Upper lobe of left lung (tissue), 6 donors: ENCODE results near the gene AHDC1. TPM values are rescaled to one million over a fixed set of nuclear protein-coding genes. Genes with fewer than 3 reads are reported as not detected.

ENCODE experiments used
- ATAC-seq, 2 donors: fragments of 200-7000 bp; cut with Tn5 transposase; one replicate each; pipeline ENCODE4 v1.9.1; 2022; ENCODE audit warnings: mild to moderate bottlenecking in 2 of 2, moderate library complexity in 2 of 2; ENCODE audit not compliant: low FRiP score in 2 of 2
- DNase-seq, 2 donors: peaks; one replicate each; pipeline ENCODE4 v3.0.0-alpha.2; 2019 to 2020
- H3K27ac ChIP-seq, 4 donors: fragments of 200-600 bp; sonication (generic); one replicate each; pipeline ENCODE4 v1.5.1; 2016 to 2019
- H3K27me3 ChIP-seq, 4 donors: fragments of 200-600 bp; sonication (generic); one replicate each; pipeline ENCODE4 v1.5.1; 2017 to 2019
- H3K36me3 ChIP-seq, 4 donors: fragments of 200-600 bp; sonication (generic); one replicate each; pipeline ENCODE4 v1.5.1; 2016 to 2019
- H3K4me1 ChIP-seq, 4 donors: fragments of 200-600 bp; sonication (generic); one replicate each; pipeline ENCODE4 v1.5.1; 2018 to 2019
- H3K4me3 ChIP-seq, 4 donors: fragments of 200-600 bp; sonication (generic); one replicate each; pipeline ENCODE4 v1.5.1; 2017 to 2019; ENCODE audit warnings: mild to moderate bottlenecking in 2 of 4, moderate library complexity in 1 of 4
- H3K9me3 ChIP-seq, 4 donors: fragments of 200-600 bp; sonication (generic); one replicate each; pipeline ENCODE4 v1.5.1; 2018 to 2019
- CTCF ChIP-seq, 6 experiments: fragments of 450-650 bp in 4 of 6; fragments of 200-600 bp in 2 of 6; sonication (generic) in 2 of 6; IDR thresholded peaks; one replicate each; pipeline ENCODE4 v1.5.1; 2016 to 2019; ENCODE audit warnings: antibody characterized with exemption in 6 of 6
- EP300 ChIP-seq, 4 donors: sonication (generic); formaldehyde crosslinking; IDR thresholded peaks; one replicate each; pipeline ENCODE4 v1.5.1; 2017; ENCODE audit warnings: antibody characterized with exemption in 4 of 4, control low read depth in 2 of 4
- POLR2A ChIP-seq, 4 donors: fragments of 450-650 bp; IDR thresholded peaks; one replicate each; pipeline ENCODE4 v1.5.1; 2016 to 2017; ENCODE audit warnings: antibody characterized with exemption in 4 of 4, mild to moderate bottlenecking in 2 of 4
- POLR2AphosphoS5 ChIP-seq, 2 donors: sonication (generic); formaldehyde crosslinking; IDR thresholded peaks; one replicate each; pipeline ENCODE4 v1.5.1; 2017; ENCODE audit warnings: antibody characterized with exemption in 2 of 2
- WGBS, 2 donors: methylation state at CpG; one replicate each; pipeline ENCODE4 v1.1.5; 2017 to 2018; 5-methylcytosine and 5-hydroxymethylcytosine counted together
- total RNA-seq, 6 donors: library from RNA; depleted of rRNA in 4 of 6; stranded (reverse); fragments of >200 nt in 4 of 6; gene quantifications; one replicate each; pipeline versions ENCODE4 v1.1.0 to v1.2.1, GENCODE V29; 2016 to 2021
- donor health status: DM: no; HTN: no; CAD: no; lungs with moderate emphysema.
- donor health status: DM: no; HTN: yes; CAD: no; lungs with severe emphysema.

Gene AHDC1
- total RNA-seq, 6 donors from 2014 or later, result 10.8 to 43.4 (median 26.2) TPM

- TF ChIP-seq EP300 (IDR thresholded peaks at IDR 0.05) (no peak), POLR2AphosphoS5 (IDR thresholded peaks at IDR 0.05) (no peak), POLR2A (IDR thresholded peaks at IDR 0.05) (no peak), CTCF (IDR thresholded peaks at IDR 0.05) (no peak)
- ATAC-seq (no peak), DNase-seq (no peak)
- peaks cover 55 to 81% (median 57%) of the 10 kb centered on the region in 4 donors for H3K4me1 ChIP-seq
- H3K27me3 ChIP-seq, result no peaks in the 10 kb centered on the region
- no peaks in the 10 kb centered on the region for H3K36me3 ChIP-seq
- H3K4me3 ChIP-seq, result peak overlapping the region in 3 of 4 donors; percentile 74 to 90 (median 77)
- H3K27ac ChIP-seq, result peak overlapping the region; percentile 84 to 97 (median 94)
- H3K9me3 ChIP-seq, result no peaks in the 10 kb centered on the region
These were observed 2.6 kb downstream of the AHDC1 start for GRCh38 chr1:27601321-27601770.

- WGBS, 2 donors, result 62 to 76% methylated on average over 3 of the region's 3 CpGs
- no peaks in the 10 kb centered on the region for H3K36me3 ChIP-seq
- DNase-seq, result no peak
- no peak for ATAC-seq
- no peaks in the 10 kb centered on the region for H3K27me3 ChIP-seq
- H3K27ac ChIP-seq, result peak overlapping the region in 2 of 4 donors; percentile 91 to 97
- H3K4me1 ChIP-seq, result peaks cover 53 to 84% (median 57%) of the 10 kb centered on the region in 4 donors
- no peak overlapping the region for H3K4me3 ChIP-seq
- TF ChIP-seq POLR2AphosphoS5 (IDR thresholded peaks at IDR 0.05) (no peak), CTCF (IDR thresholded peaks at IDR 0.05) (no peak), EP300 (IDR thresholded peaks at IDR 0.05) (no peak), POLR2A (IDR thresholded peaks at IDR 0.05) (no peak)
- H3K9me3 ChIP-seq, result no peaks in the 10 kb centered on the region
These were observed 3.3 kb downstream of the AHDC1 start for GRCh38 chr1:27600498-27601175.

- no peak for TF ChIP-seq POLR2AphosphoS5 (IDR thresholded peaks at IDR 0.05)
- H3K27me3 ChIP-seq, result no peaks in the 10 kb centered on the region
- no peak overlapping the region for H3K4me3 ChIP-seq
- WGBS, 2 donors, result 55 to 60% methylated on average over 7 of the region's 9 CpGs
- H3K9me3 ChIP-seq, result no peaks in the 10 kb centered on the region
- DNase-seq (no peak), ATAC-seq (no peak)
- H3K36me3 ChIP-seq, result no peaks in the 10 kb centered on the region
- H3K4me1 ChIP-seq, result peaks cover 53 to 88% (median 59%) of the 10 kb centered on the region in 4 donors
- peak overlapping the region; percentile 44 to 97 (median 74) for H3K27ac ChIP-seq
These were observed 4.1 kb downstream of the AHDC1 start for GRCh38 chr1:27599605-27600497.

GRCh38 chr1:27598902-27599528 is 4.9 kb downstream of the AHDC1 start:
- no peaks in the 10 kb centered on the region for H3K9me3 ChIP-seq
- peaks cover 53 to 87% (median 57%) of the 10 kb centered on the region in 4 donors for H3K4me1 ChIP-seq
- no peaks in the 10 kb centered on the region for H3K27me3 ChIP-seq
- H3K27ac ChIP-seq, result peak overlapping the region; percentile 44 to 97 (median 54)
- peaks cover 0 to 1% (median 0%) of the 10 kb centered on the region in 4 donors for H3K36me3 ChIP-seq
- 16 to 17% methylated on average over 6 of the region's 6 CpGs for WGBS, 2 donors
- no peak overlapping the region for H3K4me3 ChIP-seq
- ATAC-seq (peak; percentile 20 to 45), DNase-seq (peak in 1 of 2 donors; percentile 79)
- no peak for TF ChIP-seq POLR2A (IDR thresholded peaks at IDR 0.05)
- TF ChIP-seq POLR2AphosphoS5 (IDR thresholded peaks at IDR 0.05), result peak in 1 of 2 donors; percentile 44

GRCh38 chr1:27598295-27598687 is 5.7 kb downstream of the AHDC1 start:
- no peak for ATAC-seq

More at GRCh38 chr1:27598295-27598687, 5.7 kb downstream of the AHDC1 start:
- no peak for DNase-seq
- no peak for TF ChIP-seq POLR2A (IDR thresholded peaks at IDR 0.05)
- TF ChIP-seq EP300 (IDR thresholded peaks at IDR 0.05), result no peak
- H3K36me3 ChIP-seq, result peaks cover 0 to 7% (median 0%) of the 10 kb centered on the region in 4 donors
- no peaks in the 10 kb centered on the region for H3K9me3 ChIP-seq
- WGBS, 2 donors, result 49 to 63% methylated on average over 2 to 3 of the region's 3 CpGs
- H3K27ac ChIP-seq, result peak overlapping the region in 3 of 4 donors; percentile 50 to 97 (median 58)
- no peaks in the 10 kb centered on the region for H3K27me3 ChIP-seq
- peaks cover 53 to 89% (median 59%) of the 10 kb centered on the region in 4 donors for H3K4me1 ChIP-seq
- no peak overlapping the region for H3K4me3 ChIP-seq
